HG02610 (cell line): ENCODE data around the gene KRTAP5-3.
"Not testable (repeated sequence)": the region's sequence is repeated elsewhere in the genome, so short reads cannot be mapped to it uniquely, and the experiment has no call there.

ENCODE experiments used
- ATAC-seq: cut with Tn5 transposase; IDR thresholded peaks from one replicate; pipeline ENCODE4 v1.9.1; 2021; ENCODE audit warnings: mild to moderate bottlenecking, moderate library complexity; ENCODE audit not compliant: unreplicated experiment

KRTAP5-3 gene

GRCh38 chr11:1584661-1585370 lies 23.4 kb downstream of the KRTAP5-3 start, which contains the start of gene KRTAP5-1:
Gene KRTAP5-1 (minus strand): TSS chr11:1585283. CDS start chr11:1585249, 34 bp downstream.
- ATAC-seq: not testable (repeated sequence)

- ATAC-seq: not testable (repeated sequence)
Observed at GRCh38 chr11:1582909-1583308, 25.4 kb downstream of the KRTAP5-3 start.

- ATAC-seq: no peak
Observed at GRCh38 chr11:1581976-1582375, 26.3 kb downstream of the KRTAP5-3 start.

- no peak for ATAC-seq
Observed at GRCh38 chr11:1576825-1577224, 31.4 kb downstream of the KRTAP5-3 start.

GRCh38 chr11:1575756-1576155 lies 32.5 kb downstream of the KRTAP5-3 start:
- ATAC-seq: not testable (repeated sequence)

- ATAC-seq: no peak
Observed at GRCh38 chr11:1574933-1575242, 33.4 kb downstream of the KRTAP5-3 start.

GRCh38 chr11:1574238-1574932 lies 33.9 kb downstream of the KRTAP5-3 start:
- peak; percentile 35 for ATAC-seq

GRCh38 chr11:1573903-1574237 lies 34.4 kb downstream of the KRTAP5-3 start:
- no peak for ATAC-seq

GRCh38 chr11:1573077-1573902 lies 35.0 kb downstream of the KRTAP5-3 start:
- no peak for ATAC-seq

- no peak for ATAC-seq
Observed at GRCh38 chr11:1572197-1573076, 35.8 kb downstream of the KRTAP5-3 start, which contains the start of gene DUSP8. Gene DUSP8 (minus strand): TSS chr11:1572271. CDS start chr11:1565826, 6,445 bp downstream.

GRCh38 chr11:1571760-1572196 lies 36.5 kb downstream of the KRTAP5-3 start:
- no peak for ATAC-seq

- ATAC-seq: no peak
Observed at GRCh38 chr11:1570896-1571759, 37.1 kb downstream of the KRTAP5-3 start.

GRCh38 chr11:1570531-1570895 lies 37.8 kb downstream of the KRTAP5-3 start:
- ATAC-seq: no peak

- no peak for ATAC-seq
Observed at GRCh38 chr11:1570001-1570453, 38.2 kb downstream of the KRTAP5-3 start.

- no peak for ATAC-seq
Observed at GRCh38 chr11:1569251-1569780, 38.9 kb downstream of the KRTAP5-3 start.

GRCh38 chr11:1568441-1568911 lies 39.8 kb downstream of the KRTAP5-3 start:
- no peak for ATAC-seq

GRCh38 chr11:1567721-1568100 lies 40.6 kb downstream of the KRTAP5-3 start:
- ATAC-seq: no peak

GRCh38 chr11:1567052-1567720 lies 41.1 kb downstream of the KRTAP5-3 start:
- no peak for ATAC-seq
